Skin epidermis (tissue), 12 donors: ENCODE measurements around the gene SFXN3.
"Not testable (repeated sequence)": the region's sequence is repeated elsewhere in the genome, so short reads cannot be mapped to it uniquely, and the experiment has no call there.

Source experiments
- H3K27ac ChIP-seq, 21 experiments: fragments of 200-600 bp; sonication (generic) in 11 of 21; one replicate each; pipeline ENCODE4 v1.5.0; 2020; ENCODE audit warnings: mild to moderate bottlenecking in 3 of 21, inconsistent platforms in 2 of 21, moderate library complexity in 2 of 21
- H3K4me3 ChIP-seq, 7 experiments: fragments of 200-600 bp; sonication (generic) in 2 of 7; one replicate each; pipeline ENCODE4 v1.5.0; 2020; ENCODE audit warnings: inconsistent platforms in 2 of 7, mild to moderate bottlenecking in 2 of 7, moderate library complexity in 1 of 7

SFXN3 gene

GRCh38 chr10:101030496-101031127 lies 422 bp upstream of the SFXN3 start:
- H3K27ac ChIP-seq, result peak overlapping the region in 16 of 21 experiments; percentile 88 to 100 (median 97)
- H3K4me3 ChIP-seq, result peak overlapping the region; percentile 47 to 90 (median 70)

- peak overlapping the region; percentile 47 to 90 (median 70) for H3K4me3 ChIP-seq
- H3K27ac ChIP-seq, result peak overlapping the region; percentile 70 to 100 (median 96)
Observed at GRCh38 chr10:101031796-101032636, 982 bp downstream of the SFXN3 start.

- peak overlapping the region; percentile 70 to 100 (median 96) for H3K27ac ChIP-seq
- peak overlapping the region; percentile 47 to 90 (median 70) for H3K4me3 ChIP-seq
Observed at GRCh38 chr10:101032637-101033224, 1.7 kb downstream of the SFXN3 start.

- Histone ChIP-seq H3K27ac (peak overlapping the region in 18 of 21 experiments; percentile 88 to 100 (median 96)), H3K4me3 (peak overlapping the region in 6 of 7 experiments; percentile 47 to 90 (median 70))
Observed at GRCh38 chr10:101033276-101033675, 2.2 kb downstream of the SFXN3 start.

- H3K4me3 ChIP-seq, H3K27ac ChIP-seq: not testable (repeated sequence)
Observed at GRCh38 chr10:101034404-101034803, 3.4 kb downstream of the SFXN3 start.

GRCh38 chr10:101035314-101035713 lies 4.3 kb downstream of the SFXN3 start:
- no peak overlapping the region for H3K4me3 ChIP-seq
- peak overlapping the region in 2 of 21 experiments; percentile 13 to 33 for H3K27ac ChIP-seq

- peak overlapping the region in 2 of 21 experiments; percentile 13 to 33 for H3K27ac ChIP-seq
- H3K4me3 ChIP-seq, result no peak overlapping the region
Observed at GRCh38 chr10:101035916-101036702, 5.1 kb downstream of the SFXN3 start.

GRCh38 chr10:101036726-101037125 lies 5.7 kb downstream of the SFXN3 start:
- Histone ChIP-seq H3K4me3 (no peak overlapping the region), H3K27ac (no peak overlapping the region)

- H3K27ac ChIP-seq, result no peak overlapping the region
- no peak overlapping the region for H3K4me3 ChIP-seq
Observed at GRCh38 chr10:101038484-101038883, 7.5 kb downstream of the SFXN3 start.

GRCh38 chr10:101040061-101040460 lies 9.0 kb downstream of the SFXN3 start:
- no peak overlapping the region for H3K4me3 ChIP-seq
- no peak overlapping the region for H3K27ac ChIP-seq

GRCh38 chr10:101040851-101041250 lies 9.8 kb downstream of the SFXN3 start:
- Histone ChIP-seq H3K27ac (peak overlapping the region in 1 of 21 experiments; percentile 35), H3K4me3 (no peak overlapping the region)

GRCh38 chr10:101041252-101041761 lies 10.3 kb downstream of the SFXN3 start:
- Histone ChIP-seq H3K4me3 (no peak overlapping the region), H3K27ac (peak overlapping the region in 1 of 21 experiments; percentile 79)

GRCh38 chr10:101042118-101042517 lies 11.1 kb downstream of the SFXN3 start:
- peak overlapping the region in 18 of 21 experiments; percentile 65 to 93 (median 83) for H3K27ac ChIP-seq
- H3K4me3 ChIP-seq, result peak overlapping the region in 6 of 7 experiments; percentile 28 to 55 (median 42)

GRCh38 chr10:101042667-101043362 lies 11.8 kb downstream of the SFXN3 start:
- H3K27ac ChIP-seq, result peak overlapping the region; percentile 14 to 93 (median 82)
- peak overlapping the region; percentile 28 to 55 (median 40) for H3K4me3 ChIP-seq

- H3K27ac ChIP-seq, result peak overlapping the region; percentile 14 to 93 (median 82)
- peak overlapping the region; percentile 28 to 55 (median 40) for H3K4me3 ChIP-seq
Observed at GRCh38 chr10:101043363-101043707, 12.3 kb downstream of the SFXN3 start.

- Histone ChIP-seq H3K27ac (no peak overlapping the region), H3K4me3 (no peak overlapping the region)
Observed at GRCh38 chr10:101044117-101044516, 13.1 kb downstream of the SFXN3 start.

GRCh38 chr10:101046332-101047238 lies 15.6 kb downstream of the SFXN3 start:
- no peak overlapping the region for H3K4me3 ChIP-seq
- no peak overlapping the region for H3K27ac ChIP-seq

- H3K27ac ChIP-seq, result no peak overlapping the region
- no peak overlapping the region for H3K4me3 ChIP-seq
Observed at GRCh38 chr10:101047268-101047667, 16.2 kb downstream of the SFXN3 start.
